Prostate gland (tissue), 1 donor: ENCODE data around the gene BORCS6.
A peak's percentile ranks its signal among the peaks of the same experiment; 100 is the strongest.

Experiments
- POLR2A ChIP-seq: fragments of 450-650 bp; IDR thresholded peaks from one replicate; pipeline ENCODE4 v1.6.1; 2016; ENCODE audit warnings: antibody characterized with exemption, mild to moderate bottlenecking
- POLR2AphosphoS5 ChIP-seq: sonication (generic); formaldehyde crosslinking; IDR thresholded peaks from one replicate; pipeline ENCODE4 v1.6.1; 2017; ENCODE audit warnings: antibody characterized with exemption

GRCh38 chr17:8153957-8154607 lies 35.9 kb downstream of the BORCS6 start:
- TF ChIP-seq POLR2AphosphoS5 (peak; percentile 100), POLR2A (peak; percentile 78)
